ENCODE measurements around the gene REV3L. TPM values are rescaled to one million over a fixed set of nuclear protein-coding genes. Genes with fewer than 3 reads are reported as not detected.

Gene REV3L
- total and polyA plus RNA-seq, 8 donors, result 29.3 to 68.6 (median 57.4) TPM

DNA sequence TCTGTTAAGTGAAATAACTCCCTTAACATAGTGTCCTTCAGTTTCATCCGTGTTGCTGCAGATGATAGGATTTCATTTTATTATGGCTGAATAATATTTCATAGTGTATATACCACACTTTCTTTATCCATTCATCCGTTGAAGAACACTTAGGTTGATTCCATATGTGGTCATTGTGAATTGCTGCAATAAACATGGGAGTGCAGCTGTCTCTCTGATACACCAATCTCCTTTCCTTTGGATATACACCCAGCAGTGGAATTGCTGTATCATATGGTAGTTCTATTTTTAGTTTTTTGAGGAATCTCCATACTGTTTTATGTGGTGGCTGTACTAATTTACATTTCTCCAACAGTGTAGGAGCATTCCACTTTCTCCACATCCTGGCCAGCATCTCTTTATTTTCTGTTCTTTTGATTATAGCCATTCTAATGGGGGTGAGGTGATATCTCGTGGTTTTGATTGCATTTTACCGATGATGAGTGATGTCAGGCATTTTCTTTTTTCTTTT lies 202.5 kb downstream of the REV3L start:
- intact Hi-C loops (cut with DNase I), result no loop called here
- H3K4me3 ChIP-seq, result no peak overlapping the region
- peaks cover 0 to 56% of the 10 kb centered on the region in 2 donors for H3K36me3 ChIP-seq
- H3K27ac ChIP-seq, result no peak overlapping the region
- H3K9me3 ChIP-seq, result peaks cover 0 to 2% of the 10 kb centered on the region in 2 donors
- no peaks in the 10 kb centered on the region for H3K4me1 ChIP-seq
- TF ChIP-seq, protein P1, sequence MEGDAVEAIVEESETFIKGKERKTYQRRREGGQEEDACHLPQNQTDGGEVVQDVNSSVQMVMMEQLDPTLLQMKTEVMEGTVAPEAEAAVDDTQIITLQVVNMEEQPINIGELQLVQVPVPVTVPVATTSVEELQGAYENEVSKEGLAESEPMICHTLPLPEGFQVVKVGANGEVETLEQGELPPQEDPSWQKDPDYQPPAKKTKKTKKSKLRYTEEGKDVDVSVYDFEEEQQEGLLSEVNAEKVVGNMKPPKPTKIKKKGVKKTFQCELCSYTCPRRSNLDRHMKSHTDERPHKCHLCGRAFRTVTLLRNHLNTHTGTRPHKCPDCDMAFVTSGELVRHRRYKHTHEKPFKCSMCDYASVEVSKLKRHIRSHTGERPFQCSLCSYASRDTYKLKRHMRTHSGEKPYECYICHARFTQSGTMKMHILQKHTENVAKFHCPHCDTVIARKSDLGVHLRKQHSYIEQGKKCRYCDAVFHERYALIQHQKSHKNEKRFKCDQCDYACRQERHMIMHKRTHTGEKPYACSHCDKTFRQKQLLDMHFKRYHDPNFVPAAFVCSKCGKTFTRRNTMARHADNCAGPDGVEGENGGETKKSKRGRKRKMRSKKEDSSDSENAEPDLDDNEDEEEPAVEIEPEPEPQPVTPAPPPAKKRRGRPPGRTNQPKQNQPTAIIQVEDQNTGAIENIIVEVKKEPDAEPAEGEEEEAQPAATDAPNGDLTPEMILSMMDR (IDR thresholded peaks at IDR 0.05), result no peak
- ATAC-seq (no peak), DNase-seq (no peak)
- no peaks in the 10 kb centered on the region for H3K27me3 ChIP-seq

DNA sequence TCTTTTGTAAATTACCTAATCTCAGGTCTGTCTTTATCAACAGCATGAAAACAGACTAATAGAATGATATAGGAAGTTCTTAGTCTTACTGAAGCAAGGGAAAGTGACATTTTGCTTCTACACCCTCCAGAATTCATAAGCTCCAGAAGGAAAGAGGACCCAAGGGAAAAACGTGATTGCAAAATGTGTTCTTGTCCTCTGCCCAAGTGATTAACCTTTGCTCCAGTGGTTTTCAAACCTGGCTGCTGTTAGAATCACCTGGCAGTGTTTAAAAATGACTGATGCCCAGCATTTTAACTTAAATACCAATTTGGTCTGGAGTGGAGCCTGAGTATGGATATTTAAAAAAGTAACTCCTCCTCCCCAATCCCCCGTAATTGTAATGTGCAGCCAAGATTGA lies 204.3 kb downstream of the REV3L start:
- no peaks in the 10 kb centered on the region for H3K27me3 ChIP-seq
- TF ChIP-seq, protein P1 (IDR thresholded peaks at IDR 0.05), result no peak
- H3K4me1 ChIP-seq, result no peaks in the 10 kb centered on the region
- H3K4me3 ChIP-seq, result no peak overlapping the region
- H3K36me3 ChIP-seq, result peaks cover 0 to 70% of the 10 kb centered on the region in 2 donors
- intact Hi-C loops (cut with DNase I), result no loop called here
- no peak for ATAC-seq
- DNase-seq, result no peak
- no peak overlapping the region for H3K27ac ChIP-seq
- H3K9me3 ChIP-seq, result peaks cover 9 to 19% of the 10 kb centered on the region in 2 donors

DNA sequence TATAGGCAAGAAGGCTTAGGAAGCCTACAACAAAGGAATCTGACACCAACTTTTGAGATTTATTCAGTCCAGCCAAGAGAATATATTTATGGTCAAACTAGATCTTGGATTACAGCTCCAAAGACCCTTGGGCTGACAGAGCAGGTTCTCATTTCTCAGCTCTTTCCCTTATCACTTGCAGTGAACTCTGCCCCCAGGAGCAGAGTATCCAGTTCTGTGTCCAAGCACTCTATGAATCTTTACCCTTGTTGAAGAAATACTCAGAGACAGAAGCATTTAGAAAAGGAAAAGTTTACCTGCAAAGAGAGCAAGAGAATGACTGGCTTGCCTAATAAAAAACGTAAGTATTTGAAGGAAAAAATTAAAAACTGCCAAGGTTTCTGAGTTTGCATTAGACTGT lies 205.2 kb downstream of the REV3L start:
- Histone ChIP-seq H3K4me1 (no peaks in the 10 kb centered on the region), H3K27me3 (no peaks in the 10 kb centered on the region), H3K4me3 (no peak overlapping the region), H3K9me3 (peaks cover 9 to 29% of the 10 kb centered on the region in 2 donors), H3K36me3 (peaks cover 0 to 72% of the 10 kb centered on the region in 2 donors), H3K27ac (no peak overlapping the region)
- DNase-seq, result no peak
- TF ChIP-seq, protein P1 (IDR thresholded peaks at IDR 0.05), result no peak
- intact Hi-C loops (cut with DNase I), result no loop called here
- no peak for ATAC-seq

DNA sequence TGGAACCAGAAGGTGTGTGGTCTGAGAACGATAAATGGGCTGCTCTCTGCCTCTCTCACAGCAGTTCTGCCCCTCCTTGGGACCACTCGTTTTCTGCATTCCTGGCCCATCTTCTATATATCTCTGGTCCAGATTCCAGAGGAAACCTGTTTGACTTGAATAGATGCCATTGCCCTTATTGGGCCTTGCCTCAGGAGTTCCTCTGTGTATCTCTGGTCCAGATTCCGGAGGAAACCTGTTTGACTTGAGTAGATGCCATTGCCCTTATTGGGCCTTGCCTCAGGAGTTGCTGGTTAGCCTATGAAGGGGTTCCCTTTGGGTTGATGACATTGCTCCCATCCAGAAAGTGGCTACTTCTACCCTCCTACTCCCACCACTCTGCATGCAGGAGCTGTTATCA lies 206.3 kb downstream of the REV3L start:
- peaks cover 0 to 77% of the 10 kb centered on the region in 2 donors for H3K36me3 ChIP-seq
- H3K27ac ChIP-seq, result no peak overlapping the region
- peaks cover 9 to 30% of the 10 kb centered on the region in 2 donors for H3K9me3 ChIP-seq
- intact Hi-C loops (cut with DNase I), result no loop called here
- H3K4me3 ChIP-seq, result no peak overlapping the region
- no peak for ATAC-seq
- TF ChIP-seq, protein P1 (IDR thresholded peaks at IDR 0.05), result no peak
- no peak for DNase-seq
- no peaks in the 10 kb centered on the region for H3K4me1 ChIP-seq
- no peaks in the 10 kb centered on the region for H3K27me3 ChIP-seq

DNA sequence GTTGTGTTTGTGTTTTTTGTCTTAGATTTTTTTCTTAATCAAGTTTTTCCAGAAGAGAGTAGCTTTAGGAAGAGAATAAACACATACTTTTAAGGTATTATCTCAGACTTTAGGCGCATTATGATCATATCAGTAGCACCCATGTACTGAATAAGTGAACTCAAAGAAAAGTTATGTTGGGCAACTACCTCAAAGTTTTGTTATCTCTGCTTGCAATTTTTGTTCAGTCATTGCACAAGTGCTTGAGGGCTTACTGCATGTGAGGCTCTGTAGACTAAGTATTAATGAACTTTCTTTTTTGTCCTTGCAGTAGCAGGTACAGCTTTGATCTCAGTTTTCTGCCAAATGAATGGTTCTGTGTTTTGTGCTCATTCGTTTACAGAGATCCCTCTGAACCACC lies 206.7 kb downstream of the REV3L start:
- H3K9me3 ChIP-seq, result peaks cover 9 to 30% of the 10 kb centered on the region in 2 donors
- H3K4me1 ChIP-seq, result no peaks in the 10 kb centered on the region
- H3K4me3 ChIP-seq, result no peak overlapping the region
- ATAC-seq, result no peak
- DNase-seq, result no peak
- no peaks in the 10 kb centered on the region for H3K27me3 ChIP-seq
- H3K36me3 ChIP-seq, result peaks cover 0 to 77% of the 10 kb centered on the region in 2 donors
- H3K27ac ChIP-seq, result no peak overlapping the region
- intact Hi-C loops (cut with DNase I), result no loop called here
- TF ChIP-seq, protein P1 (IDR thresholded peaks at IDR 0.05), result no peak

Data from left lung (tissue), 10 donors.